ENCODE data around the gene IRX6. TPM values are rescaled to one million over a fixed set of nuclear protein-coding genes. Genes with fewer than 3 reads are reported as not detected.

The IRX6 gene
- total and polyA plus RNA-seq, 8 donors: 0.10 TPM; not detected in 7

DNA sequence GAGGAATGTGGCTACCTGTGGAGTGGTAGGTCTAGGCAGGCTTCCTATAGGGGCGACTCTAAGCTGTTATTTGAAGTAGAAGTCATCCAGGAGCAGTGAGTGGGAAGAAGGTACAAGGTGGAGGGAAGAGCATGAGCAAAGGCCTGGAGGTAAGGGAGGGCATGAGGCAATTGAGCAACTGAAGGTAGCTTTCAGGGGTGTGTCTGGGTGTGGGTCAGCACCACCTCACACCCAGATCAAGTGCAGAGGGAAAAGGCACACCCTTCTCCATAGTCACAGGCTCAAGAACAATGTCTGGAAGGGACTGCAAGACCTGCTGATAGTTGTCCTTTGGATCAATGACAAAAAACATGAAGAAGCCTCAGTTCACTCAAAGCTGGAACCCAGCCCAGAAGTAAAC lies 46.5 kb upstream of the IRX6 start:
- TF ChIP-seq, protein P1, sequence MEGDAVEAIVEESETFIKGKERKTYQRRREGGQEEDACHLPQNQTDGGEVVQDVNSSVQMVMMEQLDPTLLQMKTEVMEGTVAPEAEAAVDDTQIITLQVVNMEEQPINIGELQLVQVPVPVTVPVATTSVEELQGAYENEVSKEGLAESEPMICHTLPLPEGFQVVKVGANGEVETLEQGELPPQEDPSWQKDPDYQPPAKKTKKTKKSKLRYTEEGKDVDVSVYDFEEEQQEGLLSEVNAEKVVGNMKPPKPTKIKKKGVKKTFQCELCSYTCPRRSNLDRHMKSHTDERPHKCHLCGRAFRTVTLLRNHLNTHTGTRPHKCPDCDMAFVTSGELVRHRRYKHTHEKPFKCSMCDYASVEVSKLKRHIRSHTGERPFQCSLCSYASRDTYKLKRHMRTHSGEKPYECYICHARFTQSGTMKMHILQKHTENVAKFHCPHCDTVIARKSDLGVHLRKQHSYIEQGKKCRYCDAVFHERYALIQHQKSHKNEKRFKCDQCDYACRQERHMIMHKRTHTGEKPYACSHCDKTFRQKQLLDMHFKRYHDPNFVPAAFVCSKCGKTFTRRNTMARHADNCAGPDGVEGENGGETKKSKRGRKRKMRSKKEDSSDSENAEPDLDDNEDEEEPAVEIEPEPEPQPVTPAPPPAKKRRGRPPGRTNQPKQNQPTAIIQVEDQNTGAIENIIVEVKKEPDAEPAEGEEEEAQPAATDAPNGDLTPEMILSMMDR (IDR thresholded peaks at IDR 0.05): no peak
- no peak for TF ChIP-seq POLR2A (IDR thresholded peaks at IDR 0.05)
- no peak for TF ChIP-seq EP300 (IDR thresholded peaks at IDR 0.05)
- no peak for TF ChIP-seq POLR2AphosphoS5 (IDR thresholded peaks at IDR 0.05)
- no peak overlapping the region for H3K27ac ChIP-seq
- H3K27me3 ChIP-seq: peaks cover 0 to 19% (median 0%) of the 10 kb centered on the region in 3 donors
- intact Hi-C loops (cut with DNase I; ENCODE audit: low total_unique reads): no loop called here
- no peak overlapping the region for H3K4me3 ChIP-seq
- H3K9me3 ChIP-seq: no peaks in the 10 kb centered on the region
- H3K4me1 ChIP-seq: no peaks in the 10 kb centered on the region
- no peak for DNase-seq
- 67 to 73% (median 71%) methylated on average over 1 of the region's 1 CpG for WGBS, 5 donors
- no peaks in the 10 kb centered on the region for H3K36me3 ChIP-seq

DNA sequence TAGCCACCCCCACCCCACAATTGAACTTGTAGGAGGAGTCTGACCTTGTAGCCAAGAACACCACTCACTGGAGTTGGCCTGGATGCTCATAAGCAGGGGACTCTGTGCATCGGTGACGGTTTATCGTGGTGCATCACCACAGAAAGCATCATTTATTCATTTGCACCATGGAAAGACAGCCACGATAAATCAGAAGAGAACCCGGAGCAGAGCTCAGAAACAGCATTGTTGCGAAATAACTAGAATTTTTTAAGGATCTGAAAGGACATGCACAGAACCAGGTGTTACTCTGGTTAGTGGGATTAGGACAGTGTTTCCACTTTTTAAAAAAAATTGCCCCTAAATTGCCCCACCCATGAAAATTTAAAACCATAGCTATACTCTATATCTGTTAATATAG lies 44.4 kb upstream of the IRX6 start:
- Histone ChIP-seq H3K27ac (no peak overlapping the region), H3K4me3 (no peak overlapping the region), H3K4me1 (no peaks in the 10 kb centered on the region), H3K9me3 (no peaks in the 10 kb centered on the region), H3K27me3 (peaks cover 0 to 22% (median 0%) of the 10 kb centered on the region in 3 donors), H3K36me3 (no peaks in the 10 kb centered on the region)
- DNase-seq: no peak
- TF ChIP-seq EP300 (IDR thresholded peaks at IDR 0.05) (no peak), POLR2AphosphoS5 (IDR thresholded peaks at IDR 0.05) (no peak), POLR2A (IDR thresholded peaks at IDR 0.05) (no peak)
- TF ChIP-seq, protein P1 (IDR thresholded peaks at IDR 0.05): no peak
- WGBS, 5 donors: 81 to 89% (median 86%) methylated on average over 6 of the region's 6 CpGs
- intact Hi-C loops (cut with DNase I; ENCODE audit: low total_unique reads): no loop called here

GRCh38 chr16:55280587-55280986 lies 43.4 kb upstream of the IRX6 start:
- H3K4me3 ChIP-seq: no peak overlapping the region
- H3K4me1 ChIP-seq: no peaks in the 10 kb centered on the region
- no peak overlapping the region for H3K27ac ChIP-seq
- TF ChIP-seq POLR2A (IDR thresholded peaks at IDR 0.05): no peak
- TF ChIP-seq, protein P1 (IDR thresholded peaks at IDR 0.05): no peak
- no peaks in the 10 kb centered on the region for H3K36me3 ChIP-seq
- no peaks in the 10 kb centered on the region for H3K9me3 ChIP-seq
- WGBS, 5 donors: 25 to 61% (median 51%) methylated on average over 4 of the region's 4 CpGs
- intact Hi-C loops (cut with DNase I; ENCODE audit: low total_unique reads): no loop called here
- DNase-seq: no peak
- peaks cover 0 to 24% (median 0%) of the 10 kb centered on the region in 3 donors for H3K27me3 ChIP-seq

DNA sequence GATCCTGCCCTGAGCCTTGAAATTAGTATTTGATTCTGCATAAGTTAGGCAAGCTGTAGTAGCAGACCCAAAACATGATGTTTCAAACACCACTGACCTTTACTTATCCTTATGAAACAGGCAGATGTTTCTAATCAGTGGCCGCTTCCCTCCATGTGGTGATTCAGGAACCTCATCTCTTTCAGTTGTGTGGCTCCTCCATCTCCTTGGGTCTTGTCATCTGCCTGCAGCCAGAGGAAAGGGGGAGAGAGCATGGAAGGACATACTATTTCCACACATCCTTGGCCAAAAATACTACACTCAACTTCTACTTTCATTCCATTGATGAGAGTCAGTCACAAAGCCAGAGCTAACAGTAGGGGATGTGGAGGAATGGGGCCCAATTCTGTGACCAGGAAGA lies 41.6 kb upstream of the IRX6 start:
- TF ChIP-seq POLR2AphosphoS5 (IDR thresholded peaks at IDR 0.05): no peak
- WGBS, 5 donors: 38 to 59% (median 43%) methylated on average over 1 of the region's 1 CpG
- peaks cover 0 to 5% (median 2%) of the 10 kb centered on the region in 4 donors for H3K9me3 ChIP-seq
- no peak overlapping the region for H3K4me3 ChIP-seq
- H3K4me1 ChIP-seq: no peaks in the 10 kb centered on the region
- H3K36me3 ChIP-seq: no peaks in the 10 kb centered on the region
- intact Hi-C loops (cut with DNase I; ENCODE audit: low total_unique reads): no loop called here
- no peak for DNase-seq
- peaks cover 0 to 24% (median 0%) of the 10 kb centered on the region in 3 donors for H3K27me3 ChIP-seq
- no peak overlapping the region for H3K27ac ChIP-seq

GRCh38 chr16:55283812-55284717 lies 39.9 kb upstream of the IRX6 start:
- H3K4me3 ChIP-seq: no peak overlapping the region
- H3K9me3 ChIP-seq: peaks cover 0 to 16% (median 14%) of the 10 kb centered on the region in 4 donors
- no peak overlapping the region for H3K27ac ChIP-seq
- intact Hi-C loops (cut with DNase I; ENCODE audit: low total_unique reads): no loop called here
- 42 to 53% (median 50%) methylated on average over 12 of the region's 12 CpGs for WGBS, 5 donors
- H3K4me1 ChIP-seq: no peaks in the 10 kb centered on the region
- peak in 1 of 2 donors; percentile 7 for DNase-seq
- TF ChIP-seq, protein P1 (IDR thresholded peaks at IDR 0.05): no peak
- no peak for TF ChIP-seq POLR2A (IDR thresholded peaks at IDR 0.05)
- no peak for TF ChIP-seq POLR2AphosphoS5 (IDR thresholded peaks at IDR 0.05)
- TF ChIP-seq EP300 (IDR thresholded peaks at IDR 0.05): no peak
- H3K27me3 ChIP-seq: peaks cover 0 to 23% (median 0%) of the 10 kb centered on the region in 3 donors
- H3K36me3 ChIP-seq: no peaks in the 10 kb centered on the region

Measured in stomach (tissue), 9 donors.